ENCODE measurements around the gene UCN2. TPM values are rescaled to one million over a fixed set of nuclear protein-coding genes. Genes with fewer than 3 reads are reported as not detected.

Gene UCN2
- total and polyA plus RNA-seq, 9 donors: 0.18 to 0.22 (median 0.19) TPM; not detected in 5

DNA sequence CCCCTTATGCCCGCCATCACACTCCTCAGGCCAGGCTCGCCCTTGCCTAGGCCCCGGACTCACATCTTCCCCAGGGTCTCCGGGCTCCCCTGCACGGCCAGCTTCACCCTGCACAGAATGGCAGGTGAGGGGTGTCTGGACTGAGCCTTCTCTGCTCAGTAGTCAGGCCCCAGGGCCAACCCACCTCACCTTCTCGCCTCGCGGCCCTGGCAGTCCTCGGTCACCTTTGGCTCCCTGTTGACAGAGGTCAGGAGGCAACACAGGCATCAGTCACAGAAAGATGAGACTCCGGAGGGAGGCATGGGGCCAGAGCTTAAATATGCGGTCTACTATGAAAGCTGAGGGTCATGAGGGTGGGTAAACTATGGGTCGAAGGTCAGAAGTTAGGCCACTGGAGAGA is 8.4 kb upstream of the UCN2 start:
- Histone ChIP-seq H3K9me3 (no peaks in the 10 kb centered on the region), H3K4me3 (no peak overlapping the region), H3K4me1 (ENCODE audit: insufficient read depth) (no peaks in the 10 kb centered on the region), H3K27me3 (no peaks in the 10 kb centered on the region), H3K36me3 (no peaks in the 10 kb centered on the region), H3K27ac (no peak overlapping the region)
- 82 to 89% (median 88%) methylated on average over 12 of the region's 12 CpGs for WGBS, 3 donors
- intact Hi-C loops (cut with DNase I): no loop called here
- no peak for DNase-seq
- TF ChIP-seq EP300 (IDR thresholded peaks at IDR 0.05): no peak
- TF ChIP-seq, protein P1, sequence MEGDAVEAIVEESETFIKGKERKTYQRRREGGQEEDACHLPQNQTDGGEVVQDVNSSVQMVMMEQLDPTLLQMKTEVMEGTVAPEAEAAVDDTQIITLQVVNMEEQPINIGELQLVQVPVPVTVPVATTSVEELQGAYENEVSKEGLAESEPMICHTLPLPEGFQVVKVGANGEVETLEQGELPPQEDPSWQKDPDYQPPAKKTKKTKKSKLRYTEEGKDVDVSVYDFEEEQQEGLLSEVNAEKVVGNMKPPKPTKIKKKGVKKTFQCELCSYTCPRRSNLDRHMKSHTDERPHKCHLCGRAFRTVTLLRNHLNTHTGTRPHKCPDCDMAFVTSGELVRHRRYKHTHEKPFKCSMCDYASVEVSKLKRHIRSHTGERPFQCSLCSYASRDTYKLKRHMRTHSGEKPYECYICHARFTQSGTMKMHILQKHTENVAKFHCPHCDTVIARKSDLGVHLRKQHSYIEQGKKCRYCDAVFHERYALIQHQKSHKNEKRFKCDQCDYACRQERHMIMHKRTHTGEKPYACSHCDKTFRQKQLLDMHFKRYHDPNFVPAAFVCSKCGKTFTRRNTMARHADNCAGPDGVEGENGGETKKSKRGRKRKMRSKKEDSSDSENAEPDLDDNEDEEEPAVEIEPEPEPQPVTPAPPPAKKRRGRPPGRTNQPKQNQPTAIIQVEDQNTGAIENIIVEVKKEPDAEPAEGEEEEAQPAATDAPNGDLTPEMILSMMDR (IDR thresholded peaks at IDR 0.05): no peak
- TF ChIP-seq POLR2A (IDR thresholded peaks at IDR 0.05): no peak

DNA sequence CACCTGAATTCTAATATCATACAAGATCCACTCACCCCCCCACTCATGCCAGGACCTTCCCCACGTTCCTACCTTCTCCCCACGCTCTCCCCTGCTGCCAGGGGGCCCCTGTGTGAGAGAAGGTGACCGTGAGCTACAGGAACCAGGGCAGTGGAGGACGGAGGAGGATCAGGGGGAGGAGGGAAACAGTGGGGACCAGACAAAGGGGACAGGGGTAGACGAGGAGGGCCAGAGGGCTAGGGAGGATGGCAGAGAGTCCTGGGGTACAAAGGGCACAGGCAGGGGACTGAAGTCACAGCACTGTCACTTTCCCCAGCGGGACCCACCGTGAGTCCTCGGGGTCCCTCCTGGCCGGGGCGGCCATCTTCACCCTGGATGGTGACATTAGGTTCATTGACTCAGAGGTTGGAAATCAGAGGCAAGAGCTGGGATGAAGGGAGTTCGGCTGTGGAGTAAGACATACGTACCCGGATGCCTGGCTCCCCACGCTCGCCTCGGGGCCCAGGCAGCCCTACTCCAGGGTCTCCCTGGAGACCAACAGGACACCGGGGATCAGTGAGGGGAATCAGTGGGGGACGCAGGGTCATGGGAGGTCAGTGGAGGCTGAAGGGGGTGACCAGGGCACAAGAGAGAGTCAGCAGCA is 6.3 kb upstream of the UCN2 start:
- no peak for TF ChIP-seq EP300 (IDR thresholded peaks at IDR 0.05)
- TF ChIP-seq POLR2A (IDR thresholded peaks at IDR 0.05): no peak
- TF ChIP-seq, protein P1 (IDR thresholded peaks at IDR 0.05): no peak
- no peaks in the 10 kb centered on the region for H3K9me3 ChIP-seq
- intact Hi-C loops (cut with DNase I): no loop called here

DNA sequence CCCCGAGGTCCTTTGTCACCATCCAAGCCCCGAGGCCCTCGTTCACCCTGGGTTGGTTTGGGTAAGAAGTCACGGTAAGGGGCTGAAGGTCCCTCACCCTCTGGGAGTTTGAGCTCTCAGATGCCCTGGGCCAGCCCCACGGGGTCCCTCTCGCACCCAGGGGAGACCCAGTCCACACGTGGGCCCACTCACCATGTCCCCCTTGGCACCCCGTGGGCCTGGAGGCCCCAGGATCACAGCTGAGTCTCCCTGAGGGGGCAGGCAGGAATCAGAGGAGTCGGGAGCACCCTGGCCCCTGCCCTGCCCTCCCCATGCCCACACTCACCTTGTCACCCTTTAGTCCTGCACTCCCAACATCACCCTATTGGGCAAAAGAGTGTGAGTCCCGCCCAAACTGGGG is 5.8 kb upstream of the UCN2 start:
- WGBS, 3 donors: 89 to 93% (median 89%) methylated on average over 10 of the region's 10 CpGs
- intact Hi-C loops (cut with DNase I): no loop called here

More for the DNA sequence above, 6.3 kb upstream of the UCN2 start:
- no peaks in the 10 kb centered on the region for H3K27me3 ChIP-seq
- DNase-seq: no peak
- WGBS, 3 donors: 91 to 92% (median 91%) methylated on average over 18 of the region's 18 CpGs
- H3K27ac ChIP-seq: no peak overlapping the region
- H3K36me3 ChIP-seq: no peaks in the 10 kb centered on the region
- H3K4me3 ChIP-seq: no peak overlapping the region
- no peaks in the 10 kb centered on the region for H3K4me1 ChIP-seq (ENCODE audit: insufficient read depth)

DNA sequence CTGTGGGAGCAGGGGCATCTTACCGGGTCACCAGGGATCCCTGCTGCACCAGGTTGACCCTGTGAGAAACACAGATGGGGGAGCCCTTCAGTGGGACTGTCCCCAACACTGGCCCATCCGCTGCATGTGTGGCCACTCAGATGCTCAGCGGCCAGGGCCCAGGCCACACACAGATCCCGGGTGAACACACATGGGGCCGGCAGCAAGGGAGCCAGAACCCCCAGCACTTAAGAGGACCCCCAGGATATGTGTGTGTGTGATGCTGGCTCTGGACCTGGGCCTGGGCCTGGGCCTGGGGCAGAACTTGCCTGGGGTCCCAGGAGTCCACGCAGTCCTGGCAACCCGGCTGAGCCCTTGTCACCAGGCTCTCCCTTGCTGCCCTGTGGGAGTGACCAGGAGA is 4.9 kb upstream of the UCN2 start:
- H3K36me3 ChIP-seq: no peaks in the 10 kb centered on the region
- no peaks in the 10 kb centered on the region for H3K27me3 ChIP-seq
- TF ChIP-seq EP300 (IDR thresholded peaks at IDR 0.05) (no peak), POLR2A (IDR thresholded peaks at IDR 0.05) (no peak)
- TF ChIP-seq, protein P1 (IDR thresholded peaks at IDR 0.05): no peak
- no peak overlapping the region for H3K27ac ChIP-seq
- H3K4me1 ChIP-seq (ENCODE audit: insufficient read depth): no peaks in the 10 kb centered on the region
- DNase-seq: no peak
- H3K4me3 ChIP-seq: no peak overlapping the region
- intact Hi-C loops (cut with DNase I): no loop called here
- no peaks in the 10 kb centered on the region for H3K9me3 ChIP-seq
- 89 to 98% (median 91%) methylated on average over 6 to 7 of the region's 7 CpGs for WGBS, 3 donors

More for the DNA sequence above, 5.8 kb upstream of the UCN2 start:
- DNase-seq: no peak
- no peaks in the 10 kb centered on the region for H3K27me3 ChIP-seq
- H3K27ac ChIP-seq: no peak overlapping the region
- H3K9me3 ChIP-seq: no peaks in the 10 kb centered on the region
- H3K36me3 ChIP-seq: no peaks in the 10 kb centered on the region
- H3K4me1 ChIP-seq (ENCODE audit: insufficient read depth): no peaks in the 10 kb centered on the region
- no peak overlapping the region for H3K4me3 ChIP-seq
- TF ChIP-seq, protein P1 (IDR thresholded peaks at IDR 0.05): no peak
- TF ChIP-seq EP300 (IDR thresholded peaks at IDR 0.05) (no peak), POLR2A (IDR thresholded peaks at IDR 0.05) (no peak)
